DMS79 treated with DMSO at 0.1 percent for 48 hours (cell line): ENCODE measurements around the gene PYGO2.

ENCODE experiments used
- DNase-seq: peaks from one replicate; lab custom pipeline; 2025; lab: John Stamatoyannopoulos, UW

The PYGO2 gene

DNA sequence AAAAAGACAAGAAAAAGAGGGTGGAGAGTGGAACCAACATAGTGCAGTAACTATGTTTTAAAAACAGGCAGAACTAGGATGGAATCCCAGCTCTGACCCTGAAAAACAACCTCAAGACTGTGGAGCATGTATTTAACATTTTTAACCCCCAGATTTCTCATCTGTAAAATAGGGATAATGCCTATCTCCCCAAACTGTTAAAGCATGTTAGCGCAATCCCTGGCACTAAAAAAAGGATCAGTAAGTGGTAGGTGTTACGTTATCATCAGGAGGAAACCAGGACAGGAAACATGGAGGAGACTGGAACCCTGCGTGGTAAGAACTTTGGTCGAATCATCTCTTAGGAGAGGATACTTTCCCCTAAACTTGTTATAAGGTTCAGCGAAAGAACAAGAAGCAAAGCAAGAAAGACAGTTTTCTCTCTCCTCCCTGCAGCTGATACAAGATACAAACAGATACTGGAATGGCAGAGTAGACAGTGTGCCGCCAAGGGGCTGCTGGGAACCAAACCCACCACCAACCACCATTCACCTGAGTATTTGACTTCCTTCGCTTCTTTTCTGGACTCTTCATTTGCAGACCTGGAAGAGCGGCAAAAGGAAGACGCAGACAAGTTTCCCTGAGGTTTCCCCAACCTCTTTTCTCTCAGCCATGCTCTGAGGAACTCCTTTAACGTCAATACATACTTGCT is 991 bp downstream of the PYGO2 start:
- no peak for DNase-seq

DNA sequence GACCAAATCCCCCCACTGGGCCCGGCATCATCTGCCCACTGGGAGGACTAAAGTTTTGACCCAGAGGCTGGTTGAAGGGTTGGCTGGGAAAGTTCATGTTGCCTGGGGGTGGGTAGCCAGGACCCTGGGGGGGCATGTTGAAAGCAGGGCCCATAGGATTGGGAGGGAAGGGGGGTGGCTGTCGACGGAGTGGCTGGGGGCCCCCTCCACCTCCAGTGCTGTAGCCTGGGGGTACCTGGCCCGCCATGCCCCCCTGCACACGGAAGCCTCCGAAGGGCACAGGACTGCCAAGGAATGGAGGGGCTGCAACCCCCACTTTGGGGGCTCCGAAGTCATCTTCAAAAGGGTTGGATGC is 2.2 kb downstream of the PYGO2 start:
- DNase-seq: no peak

DNA sequence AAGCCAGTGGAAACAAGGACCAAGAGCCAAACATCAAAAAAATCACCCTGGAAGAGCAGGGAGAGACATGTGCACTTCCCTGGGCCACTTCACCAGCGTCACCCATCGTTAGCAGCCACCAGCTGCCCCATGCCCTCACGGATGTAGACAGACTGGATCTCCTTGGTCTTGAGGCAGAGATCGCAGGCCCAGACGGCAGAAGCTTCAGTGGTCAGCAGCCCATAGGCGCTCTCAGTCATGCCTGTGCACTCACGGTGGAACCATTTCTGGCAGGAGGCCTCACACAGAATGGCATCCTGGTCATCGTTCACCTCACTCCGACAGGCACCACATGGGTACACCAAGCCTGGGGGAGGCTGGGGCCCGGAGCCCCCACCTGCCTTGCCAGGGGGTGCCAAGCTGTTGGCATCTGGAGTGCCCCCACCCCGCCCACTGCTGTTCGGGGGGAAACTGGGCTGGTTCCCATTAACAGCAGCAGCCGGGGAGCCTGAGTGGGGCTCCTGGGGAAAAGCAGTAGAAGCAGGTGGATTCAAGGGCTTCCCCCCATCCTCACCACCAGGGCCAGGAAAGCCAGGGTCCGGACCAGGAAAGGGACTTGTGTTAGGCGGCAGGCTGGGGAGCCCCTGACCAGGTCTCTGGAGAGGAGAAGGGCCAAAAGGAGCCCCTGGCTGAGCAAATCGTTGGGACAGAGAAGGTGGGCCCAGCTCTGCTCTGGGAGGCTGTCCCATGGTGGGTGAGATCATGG is 2.7 kb downstream of the PYGO2 start:
- DNase-seq: no peak

DNA sequence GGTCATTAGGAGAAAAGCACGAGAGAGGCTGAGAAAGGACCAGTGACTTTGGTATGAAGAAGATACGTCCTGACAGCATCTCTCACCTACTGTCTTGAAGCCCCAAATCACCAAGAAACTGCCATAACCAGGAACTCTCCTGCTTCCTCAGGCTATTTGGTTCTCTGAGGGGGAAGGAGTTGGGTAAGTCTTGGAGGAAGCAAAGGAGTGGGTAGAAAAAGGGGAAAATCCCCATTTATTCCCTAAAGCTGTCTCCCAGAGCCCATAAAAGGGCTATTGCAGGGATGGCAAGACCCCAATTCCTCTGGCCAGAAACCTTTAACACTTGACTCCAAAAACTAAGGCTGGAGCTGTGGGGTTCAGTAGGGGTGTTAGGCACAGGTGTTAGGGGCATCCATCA is 3.5 kb downstream of the PYGO2 start:
- no peak for DNase-seq

DNA sequence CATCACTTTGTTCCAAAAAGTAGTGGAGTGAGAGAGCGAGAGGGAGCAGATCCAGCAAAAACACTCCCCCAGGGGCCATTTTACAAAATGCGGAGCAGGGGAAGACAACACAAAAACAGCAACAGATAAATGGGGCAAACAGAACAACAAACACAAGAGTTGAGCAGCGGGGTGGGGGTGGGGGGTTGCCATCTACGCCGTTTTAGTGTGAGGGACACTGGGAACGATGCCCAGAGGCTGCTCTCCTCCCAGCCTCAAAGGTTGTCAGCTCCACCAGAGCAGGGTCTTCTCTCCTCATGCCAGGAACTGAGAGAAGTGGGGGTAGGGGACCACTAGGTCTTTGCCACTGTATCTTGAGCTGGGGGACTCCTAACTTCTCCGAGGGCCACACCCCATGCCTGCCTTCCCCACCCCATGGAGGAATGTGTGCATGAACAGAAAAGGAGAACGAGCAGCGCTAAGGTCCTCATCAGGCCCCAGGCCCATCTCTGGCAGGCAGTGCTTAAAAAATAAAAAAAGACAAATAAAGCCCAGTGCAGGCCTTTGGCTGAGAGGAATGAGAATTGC is 4.4 kb downstream of the PYGO2 start:
- DNase-seq: no peak

DNA sequence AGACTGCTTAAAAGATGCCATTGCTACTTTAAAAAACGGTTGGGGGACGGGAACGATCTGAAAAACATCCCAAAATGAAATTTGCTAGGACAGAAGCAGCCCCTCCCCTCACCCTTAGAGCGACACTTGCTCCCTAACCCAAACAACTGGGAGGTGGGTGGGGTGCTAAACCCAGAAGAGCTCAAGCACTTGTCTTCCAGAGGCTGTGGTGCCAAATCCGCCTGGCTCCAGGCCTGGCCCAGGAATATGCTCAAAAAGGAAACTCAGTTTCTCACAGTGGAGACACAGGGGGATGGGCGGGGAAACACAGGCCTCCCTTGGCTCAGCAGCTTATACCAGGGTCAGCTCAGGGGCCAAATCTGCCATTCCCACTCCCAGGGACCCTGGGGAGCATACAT is 5.0 kb downstream of the PYGO2 start:
- DNase-seq: no peak

DNA sequence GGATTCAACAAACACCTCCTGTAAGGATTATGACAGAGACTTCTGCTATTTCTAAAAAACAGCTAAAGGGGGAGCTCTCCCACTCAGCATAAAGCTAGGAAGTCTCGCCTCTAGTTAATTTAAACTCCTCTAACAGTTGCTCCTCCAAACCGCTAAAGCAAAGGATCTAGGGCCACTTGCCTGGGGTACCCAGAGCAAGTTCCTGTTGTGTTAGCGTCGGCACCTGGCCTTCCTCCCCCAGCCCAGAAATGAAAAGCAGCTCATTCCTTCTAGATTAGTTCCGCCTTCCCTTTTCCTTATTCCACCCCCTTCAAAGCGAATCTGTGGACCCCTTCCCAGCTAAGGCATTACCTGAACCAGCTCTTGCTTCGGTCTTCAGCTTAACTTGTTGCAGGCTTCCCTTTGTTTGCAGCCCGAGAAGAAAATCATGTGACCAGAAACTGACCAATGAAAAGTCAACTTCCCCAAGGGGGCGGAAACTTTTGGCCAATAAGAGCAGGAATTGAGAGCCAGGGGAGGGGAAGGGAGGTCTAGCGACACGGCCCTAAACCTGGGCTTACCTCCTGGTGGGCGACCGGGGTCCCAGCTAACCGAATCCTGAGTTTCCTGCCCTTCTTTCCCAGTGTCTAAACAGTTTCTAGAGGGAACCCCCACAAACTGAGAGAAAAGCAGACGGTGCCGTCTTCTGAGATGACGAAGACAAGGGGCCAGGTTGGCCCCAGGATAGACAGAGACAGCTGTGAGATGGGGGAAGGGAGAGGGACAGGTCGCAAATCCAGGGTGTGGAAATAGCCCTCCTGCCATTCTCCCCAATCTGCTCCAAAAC is 5.7 kb downstream of the PYGO2 start, which contains the start of gene PBXIP1:
Gene PBXIP1 (minus strand): TSS at position 382 of the 826 bp plus-strand sequence. CDS start 2,378 bp downstream, outside the sequence.
- peak; percentile 85 for DNase-seq

DNA sequence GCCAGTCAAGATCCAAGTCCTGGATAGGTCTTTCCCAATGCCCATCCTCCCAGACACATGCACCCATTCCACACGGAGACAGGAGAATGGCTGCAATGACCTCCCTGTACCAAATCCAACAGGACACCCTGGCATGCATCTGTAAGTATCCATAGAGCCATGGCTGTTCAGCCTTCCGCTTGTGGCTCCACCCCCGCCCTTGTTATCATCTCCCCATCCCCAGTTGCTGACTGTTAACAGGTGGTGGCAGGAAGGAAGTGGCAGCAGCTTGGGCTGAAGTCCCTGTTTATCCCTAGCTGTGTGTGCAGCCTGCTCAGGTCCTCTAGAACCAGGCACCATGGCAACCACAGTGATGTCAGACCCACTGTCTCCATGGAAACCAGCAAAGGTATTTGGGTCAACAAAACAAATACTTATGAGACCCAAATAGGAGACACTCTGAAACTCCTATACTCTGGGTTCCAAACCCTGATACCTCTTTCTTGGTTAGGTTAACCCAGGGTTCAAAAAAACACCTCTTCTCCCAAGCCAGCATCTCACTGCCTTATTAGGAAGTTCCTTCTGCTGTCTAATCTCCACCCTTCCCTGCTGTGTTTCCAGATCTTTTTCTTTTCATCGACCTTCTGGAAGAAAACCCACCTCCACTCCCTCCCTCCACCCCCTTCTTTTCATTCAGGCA is 6.4 kb downstream of the PYGO2 start:
- peak; percentile 53 for DNase-seq

DNA sequence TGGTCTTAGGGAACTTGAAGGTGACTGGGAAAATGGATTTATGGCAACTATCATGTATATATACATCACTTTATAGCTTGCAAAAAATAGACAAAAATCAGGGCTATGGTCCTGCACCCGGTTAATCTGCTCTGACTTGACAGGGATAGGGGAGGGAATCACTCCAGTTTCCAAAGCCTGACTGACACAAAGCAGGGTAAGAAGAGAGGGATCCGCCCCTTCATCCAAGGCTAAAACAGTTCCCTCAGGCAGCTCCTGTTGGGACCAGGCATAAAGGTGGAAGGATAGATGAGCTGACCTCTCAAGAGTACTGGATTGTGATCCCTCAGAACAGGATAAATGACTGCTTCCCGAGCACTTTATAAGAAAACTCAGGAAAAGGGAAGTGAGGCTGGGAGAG is 7.0 kb downstream of the PYGO2 start:
- no peak for DNase-seq

DNA sequence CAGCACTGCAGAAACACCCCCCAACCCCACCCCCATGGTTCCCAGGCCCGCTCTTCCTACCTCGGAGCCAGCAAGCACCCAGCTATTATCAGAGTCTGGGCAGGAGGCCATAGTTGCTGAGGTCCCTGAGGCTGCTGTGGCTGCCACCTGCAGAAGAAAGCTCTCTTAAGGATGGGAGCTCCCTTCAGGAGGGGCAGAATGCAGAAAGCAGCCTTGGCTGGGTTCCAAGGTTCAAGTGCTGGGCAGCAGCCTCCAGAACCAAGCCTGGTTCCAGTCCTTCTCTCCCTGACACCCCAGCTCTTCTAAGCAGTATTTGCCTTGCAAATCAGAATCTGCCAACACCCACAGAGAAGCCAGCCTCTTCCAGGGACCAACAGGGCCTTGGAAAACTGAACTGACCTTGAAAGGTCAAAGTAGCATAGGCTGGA is 8.0 kb downstream of the PYGO2 start:
- peak; percentile 8 for DNase-seq

DNA sequence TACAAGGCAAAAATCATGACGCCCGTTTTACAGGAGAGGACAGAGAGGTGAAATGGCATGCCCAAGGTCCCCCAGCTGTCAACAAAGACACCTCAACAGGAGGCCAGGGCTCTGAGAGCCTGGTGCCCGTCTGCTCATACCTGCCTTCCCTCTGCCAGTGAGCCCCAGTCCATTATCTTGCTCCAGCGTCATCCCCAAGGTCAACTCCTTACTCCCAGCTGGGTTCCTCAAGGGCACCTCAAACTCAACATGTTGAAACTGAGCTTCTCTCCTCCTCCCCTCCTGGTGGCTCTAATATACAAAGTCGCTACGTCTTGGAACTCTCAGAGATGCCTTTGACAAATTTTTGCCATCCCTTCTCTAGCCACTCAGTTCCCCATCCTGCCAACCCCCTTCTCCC is 8.9 kb downstream of the PYGO2 start:
- no peak for DNase-seq

DNA sequence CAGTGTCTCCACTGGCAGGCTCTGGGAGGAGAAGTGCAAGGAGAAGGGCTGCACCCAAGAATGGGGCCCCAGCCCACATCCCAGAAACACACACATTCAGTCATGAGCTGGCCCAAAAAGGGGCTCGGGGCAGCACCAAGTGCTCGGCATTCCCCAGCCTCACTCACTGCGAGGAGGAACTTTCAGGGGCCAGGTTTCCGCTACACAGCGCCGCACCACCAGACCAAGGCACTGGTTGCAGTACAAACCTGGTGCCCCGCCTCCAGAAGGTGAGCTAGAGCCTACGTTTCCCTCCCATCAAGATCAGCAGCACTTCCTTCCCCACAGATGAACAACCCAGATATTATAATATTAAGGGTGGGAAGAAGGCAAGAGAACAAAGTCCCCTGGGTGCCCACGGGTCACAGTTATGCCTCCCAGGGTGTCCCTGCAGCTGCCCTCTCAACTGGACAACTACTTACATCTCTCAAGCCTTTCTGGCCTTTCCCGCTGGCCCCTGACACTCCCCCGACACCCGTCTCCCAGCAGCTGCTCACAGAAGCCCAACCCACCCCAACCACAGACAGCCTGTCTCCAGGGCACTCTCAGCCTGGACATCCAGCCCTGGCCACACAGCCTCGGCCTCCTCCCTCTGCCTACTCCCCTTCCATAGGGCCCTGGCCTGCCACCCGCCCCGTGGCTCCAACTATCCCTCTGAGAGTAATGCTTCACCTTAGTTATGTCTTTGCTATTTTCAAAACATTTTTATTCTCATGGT is 9.5 kb downstream of the PYGO2 start:
- DNase-seq: no peak

DNA sequence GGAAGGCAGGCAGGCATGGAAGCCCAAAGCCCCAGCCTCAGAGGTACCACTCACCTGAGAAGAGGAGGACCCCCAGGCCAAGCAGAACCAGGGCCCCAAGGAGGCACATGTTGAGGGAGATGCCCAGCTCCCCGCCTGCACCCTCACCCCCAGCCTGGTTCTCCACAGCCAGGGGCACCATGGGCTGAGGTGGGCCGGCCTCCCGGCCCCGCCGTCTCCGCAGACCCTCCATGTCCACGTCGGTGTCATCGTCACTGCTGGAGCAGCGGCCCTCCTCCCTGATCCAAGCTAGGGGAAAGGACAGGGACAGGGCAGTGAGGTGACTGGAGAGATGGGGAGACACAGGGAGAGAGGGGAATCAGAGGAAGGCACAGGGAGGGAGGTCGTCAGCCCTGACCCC is 13.5 kb downstream of the PYGO2 start:
- no peak for DNase-seq

DNA sequence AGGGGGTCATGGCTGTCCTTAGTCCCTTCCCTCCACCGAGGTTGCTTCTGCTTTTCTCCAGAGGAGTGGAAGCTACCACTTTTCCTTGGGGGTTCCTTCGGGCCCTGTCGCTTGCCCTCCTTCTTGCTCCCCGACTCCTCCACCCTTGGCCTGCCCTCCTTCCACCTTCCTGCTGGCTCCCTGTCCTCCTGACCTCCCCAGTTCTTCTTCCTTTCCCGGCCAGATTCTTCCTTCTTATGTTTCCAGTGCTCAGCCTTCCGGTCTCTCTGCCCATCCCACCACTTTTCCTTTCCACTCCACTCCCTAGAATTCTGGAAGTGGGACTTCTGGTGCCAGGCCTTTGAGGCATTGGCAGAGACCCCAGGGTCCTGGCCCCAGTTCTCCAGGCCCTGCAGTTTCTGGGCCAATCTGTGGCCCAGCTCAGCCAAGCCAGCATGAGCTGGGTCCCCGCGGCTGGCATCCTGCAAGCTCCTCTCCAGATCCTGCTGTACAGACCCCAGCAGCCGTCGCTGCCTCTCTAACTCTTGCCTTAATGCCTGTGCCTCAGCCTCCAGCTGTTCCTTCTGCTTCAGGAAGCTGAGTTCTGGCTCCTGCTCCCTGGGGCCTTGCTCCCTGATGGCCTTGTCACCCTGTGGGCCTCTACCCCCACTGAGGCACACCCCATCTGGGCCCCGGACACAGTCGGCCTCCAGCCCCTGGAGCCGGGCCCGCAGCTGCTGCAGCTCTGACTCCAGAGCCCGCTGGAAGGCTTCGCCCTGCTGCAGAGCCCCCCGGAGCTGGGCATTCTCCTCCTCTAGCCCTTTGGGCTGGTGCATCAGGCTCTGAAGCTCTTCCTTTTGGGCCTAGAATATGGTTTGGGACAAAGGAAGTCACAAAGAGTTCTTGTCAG is 15.4 kb downstream of the PYGO2 start:
- no peak for DNase-seq

DNA sequence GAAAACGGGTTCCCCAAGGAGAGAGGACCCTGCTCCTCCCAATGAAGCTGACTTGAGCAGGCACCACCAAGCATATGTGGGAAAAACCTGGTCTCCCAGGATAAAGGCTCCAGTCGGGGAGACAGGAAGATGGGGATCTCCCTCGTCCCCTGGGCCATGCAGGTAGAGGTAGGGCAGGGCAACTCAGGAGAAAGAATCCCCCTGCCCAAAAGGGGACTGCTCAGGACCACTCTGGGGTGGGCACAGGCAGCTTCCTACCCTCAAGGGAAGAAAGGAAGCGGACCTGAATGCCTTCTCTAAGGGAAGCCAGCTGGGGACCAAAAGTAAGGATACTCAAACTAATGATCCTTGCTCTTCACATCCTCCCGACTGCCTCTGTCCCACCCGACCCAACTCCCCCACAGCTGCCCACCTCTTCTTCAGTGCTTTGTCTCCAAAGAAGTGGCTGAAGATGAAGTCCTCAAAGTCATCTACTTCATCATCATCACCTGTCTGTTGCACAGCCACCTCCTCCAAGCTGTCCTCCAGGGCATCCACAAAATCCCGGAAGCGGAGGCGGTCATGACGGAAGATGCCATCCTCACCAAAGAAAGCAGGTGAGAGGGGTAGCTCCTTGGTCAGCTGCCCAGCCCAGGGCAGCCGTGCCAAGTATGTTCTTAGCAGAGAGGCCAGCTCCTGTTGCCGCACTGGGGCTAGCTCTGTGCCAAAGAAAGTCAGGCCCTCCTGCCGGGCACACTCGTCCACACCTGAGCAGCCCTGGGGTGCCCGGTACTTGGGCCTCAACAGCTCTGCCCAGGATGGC is 16.2 kb downstream of the PYGO2 start:
- no peak for DNase-seq

DNA sequence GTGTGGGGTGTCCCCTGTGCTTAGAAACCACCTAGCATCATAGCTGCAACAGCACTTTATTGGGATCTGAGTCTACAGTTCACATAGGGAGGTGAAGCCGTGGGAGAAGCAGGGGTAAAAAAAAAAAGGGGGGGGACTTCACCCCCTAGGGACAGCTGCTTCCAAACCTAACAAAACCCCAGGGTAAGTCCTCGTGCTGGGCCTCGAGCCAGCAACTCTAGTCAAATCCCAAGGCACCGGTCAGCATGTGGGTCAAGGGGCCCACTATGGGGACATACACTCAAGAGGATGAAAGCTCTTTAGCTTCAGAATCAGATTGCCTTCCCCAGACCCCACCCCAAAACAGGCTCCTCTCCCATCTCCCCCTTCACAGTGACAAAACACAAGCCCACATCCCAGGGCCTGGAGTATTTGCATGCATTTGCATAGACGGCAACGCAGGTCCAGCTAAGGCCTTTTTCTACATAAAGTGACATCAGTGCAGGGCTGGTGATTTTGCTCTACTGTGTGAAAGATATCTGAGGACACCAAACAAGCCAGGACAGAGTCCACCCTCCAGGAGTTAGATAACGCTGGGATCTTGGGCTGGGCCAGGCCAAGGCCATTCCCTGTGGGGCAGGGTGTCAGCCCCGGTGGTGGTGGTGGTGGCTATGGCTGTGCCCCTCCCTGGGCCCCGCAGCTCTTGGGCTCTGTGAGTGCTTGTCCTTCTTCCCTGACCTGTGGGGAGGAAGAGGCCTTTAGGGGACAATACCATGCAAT is 17.0 kb downstream of the PYGO2 start:
- no peak for DNase-seq

DNA sequence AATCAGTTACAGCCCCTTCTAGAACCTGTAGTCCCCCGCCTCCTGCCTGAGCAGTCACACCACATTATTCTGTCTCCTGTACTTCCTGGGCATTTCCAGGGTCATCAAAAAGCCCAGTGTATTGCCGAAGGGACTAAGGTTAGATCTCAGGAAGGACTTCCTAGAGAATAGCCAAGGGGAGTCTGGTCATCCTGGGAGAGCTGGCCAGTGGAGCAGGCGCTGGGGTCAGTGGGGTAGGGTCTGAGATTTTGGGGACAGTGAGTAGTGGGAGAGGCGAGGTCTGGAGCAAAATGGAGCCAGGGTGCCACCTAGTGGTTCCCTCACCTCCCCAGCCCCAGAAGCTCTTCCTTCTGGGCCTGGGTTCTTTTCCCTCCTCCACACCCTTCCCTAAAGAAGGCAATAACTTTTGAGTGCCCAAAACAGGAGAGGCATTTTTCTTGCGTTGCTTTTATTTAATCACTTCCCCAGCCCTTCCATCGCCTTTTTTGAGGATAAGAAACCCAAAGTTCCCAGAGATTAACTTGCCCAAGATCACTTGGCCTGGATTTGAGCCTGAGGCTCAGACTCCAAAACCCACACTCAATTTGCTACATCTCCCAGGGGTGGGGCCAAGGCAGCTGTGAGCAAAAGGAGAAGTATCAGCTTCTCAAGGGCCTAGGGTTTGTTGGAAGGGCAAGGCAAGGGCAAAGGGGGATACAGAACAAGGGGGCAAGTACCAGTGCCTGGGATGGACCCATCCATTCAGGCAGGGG is 17.8 kb downstream of the PYGO2 start:
- DNase-seq: peak; percentile 24
